Gastroesophageal sphincter (tissue), 4 donors: ENCODE results near the gene PXN. TPM values are rescaled to one million over a fixed set of nuclear protein-coding genes. Genes with fewer than 3 reads are reported as not detected.

ENCODE experiments used
- ATAC-seq: fragments of 150-250 bp; one replicate; pipeline ENCODE4 v1.9.1; 2016; ENCODE audit warnings: mild to moderate bottlenecking, moderate library complexity
- H3K27ac ChIP-seq, 4 donors: fragments of 200-600 bp; sonication (generic) in 3 of 4; 1 replicate in 3 of 4; 2 replicates in 1 of 4; pipeline ENCODE4 v1.5.1; 2016 to 2019
- H3K27me3 ChIP-seq: fragments of 200-600 bp; sonication (generic); one replicate; pipeline ENCODE4 v1.5.1; 2019
- H3K36me3 ChIP-seq, 2 donors: fragments of 200-600 bp; sonication (generic); one replicate each; pipeline ENCODE4 v1.5.1; 2019; ENCODE audit warnings: control low read depth in 1 of 2
- H3K4me1 ChIP-seq, 3 donors: fragments of 200-600 bp; sonication (generic); 1 replicate in 2 of 3; 2 replicates in 1 of 3; pipeline ENCODE4 v1.5.1; 2016 to 2019; ENCODE audit warnings: control low read depth in 2 of 3
- H3K4me3 ChIP-seq, 2 donors: fragments of 200-600 bp; sonication (generic); one replicate each; pipeline ENCODE4 v1.5.1; 2019; ENCODE audit warnings: mild to moderate bottlenecking in 1 of 2, moderate library complexity in 1 of 2
- H3K9me3 ChIP-seq, 3 donors: fragments of 200-600 bp; sonication (generic); one replicate each; pipeline ENCODE4 v1.5.1; 2017 to 2019; ENCODE audit warnings: control low read depth in 2 of 3
- CTCF ChIP-seq, 4 experiments: fragments of 200-600 bp in 2 of 4; fragments of 450-650 bp in 2 of 4; sonication (generic) in 1 of 4; IDR thresholded peaks; one replicate each; pipeline ENCODE4 v1.5.1; 2017 to 2019; ENCODE audit warnings: antibody characterized with exemption in 4 of 4, mild to moderate bottlenecking in 2 of 4, moderate library complexity in 2 of 4
- EP300 ChIP-seq: sonication (generic); formaldehyde crosslinking; IDR thresholded peaks from one replicate; pipeline ENCODE4 v1.6.1; 2017; ENCODE audit warnings: antibody characterized with exemption, mild to moderate bottlenecking
- POLR2A ChIP-seq, 2 donors: fragments of 450-650 bp; IDR thresholded peaks; one replicate each; pipeline ENCODE4 v1.6.1; 2017; ENCODE audit warnings: antibody characterized with exemption in 2 of 2, mild to moderate bottlenecking in 2 of 2, moderate library complexity in 1 of 2
- POLR2AphosphoS5 ChIP-seq: sonication (generic); formaldehyde crosslinking; IDR thresholded peaks from one replicate; pipeline ENCODE4 v1.6.1; 2017; ENCODE audit warnings: antibody characterized with exemption
- WGBS, 2 donors: methylation state at CpG; one replicate each; pipeline ENCODE4 v1.1.5; 2018; ENCODE audit warnings: low coverage in 1 of 2; 5-methylcytosine and 5-hydroxymethylcytosine counted together
- total RNA-seq, 4 donors: library from RNA; depleted of rRNA; stranded (reverse); fragments of >200 nt; gene quantifications; one replicate each; pipeline ENCODE4 v1.1.0, GENCODE V29; 2016

The PXN gene
- total RNA-seq, 4 donors from 2014 or later: 43.2 to 80.4 (median 59.4) TPM

DNA sequence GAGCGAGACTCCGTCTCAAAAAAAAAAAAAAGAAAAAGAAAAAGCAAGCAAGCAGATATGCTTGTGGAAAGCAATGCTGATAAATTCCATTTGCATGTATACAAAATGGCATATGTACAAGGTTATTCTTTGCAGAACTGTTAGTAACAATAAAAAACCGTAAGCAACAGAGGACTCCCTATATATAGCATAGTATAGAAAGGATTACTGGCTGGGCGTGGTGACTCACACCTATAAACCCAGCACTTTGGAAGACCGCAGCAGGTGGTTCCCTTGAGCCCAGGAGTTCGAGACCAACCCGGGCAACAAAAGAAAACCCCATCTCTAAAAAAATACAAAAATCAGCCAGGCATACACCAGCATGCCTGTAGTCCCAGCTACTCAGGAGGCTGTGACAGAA lies 84.6 kb downstream of the PXN start:
- WGBS, 2 donors: 85 to 87% methylated on average over 5 to 7 of the region's 7 CpGs
- no peak overlapping the region for H3K4me3 ChIP-seq

GRCh38 chr12:120175537-120175936 lies 90.0 kb downstream of the PXN start:
- WGBS, 2 donors: 80 to 89% methylated on average over 1 to 5 of the region's 11 CpGs
- Histone ChIP-seq H3K27me3 (no peaks in the 10 kb centered on the region), H3K9me3 (no peaks in the 10 kb centered on the region), H3K36me3 (peaks cover 0 to 100% of the 10 kb centered on the region in 2 donors), H3K4me1 (no peaks in the 10 kb centered on the region), H3K4me3 (no peak overlapping the region), H3K27ac (no peak overlapping the region)
- TF ChIP-seq CTCF (IDR thresholded peaks at IDR 0.05) (no peak), POLR2A (IDR thresholded peaks at IDR 0.05) (no peak), POLR2AphosphoS5 (no peak), EP300 (no peak)
- no peak for ATAC-seq

More for the DNA sequence above, 84.6 kb downstream of the PXN start:
- H3K27ac ChIP-seq: no peak overlapping the region
- peaks cover 0 to 99% of the 10 kb centered on the region in 2 donors for H3K36me3 ChIP-seq
- no peaks in the 10 kb centered on the region for H3K9me3 ChIP-seq
- H3K4me1 ChIP-seq: no peaks in the 10 kb centered on the region
- ATAC-seq: no peak
- no peaks in the 10 kb centered on the region for H3K27me3 ChIP-seq
- TF ChIP-seq POLR2A (IDR thresholded peaks at IDR 0.05) (no peak), CTCF (IDR thresholded peaks at IDR 0.05) (no peak), EP300 (no peak), POLR2AphosphoS5 (no peak)

DNA sequence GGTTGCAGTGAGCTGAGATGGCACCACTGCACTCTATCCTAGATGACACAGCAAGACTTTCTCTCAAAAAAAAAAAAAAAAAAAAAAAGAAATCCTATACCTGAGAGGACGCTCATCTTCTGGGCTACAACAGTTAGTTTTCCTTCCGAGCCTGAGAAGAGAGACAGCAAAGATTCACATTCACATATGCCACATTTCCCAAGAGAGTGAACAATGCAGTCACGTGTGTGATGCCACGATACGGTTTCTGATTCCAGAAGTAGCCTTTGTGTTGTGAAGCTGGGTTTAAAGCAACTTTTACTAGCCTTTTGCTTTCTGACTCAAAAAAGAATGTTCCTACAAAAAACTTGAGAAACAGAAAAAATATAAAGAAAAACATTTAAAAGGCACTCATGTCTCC lies 90.5 kb downstream of the PXN start:
- peaks cover 0 to 100% of the 10 kb centered on the region in 2 donors for H3K36me3 ChIP-seq
- WGBS, 2 donors: 90 to 97% methylated on average over 4 to 5 of the region's 5 CpGs

DNA sequence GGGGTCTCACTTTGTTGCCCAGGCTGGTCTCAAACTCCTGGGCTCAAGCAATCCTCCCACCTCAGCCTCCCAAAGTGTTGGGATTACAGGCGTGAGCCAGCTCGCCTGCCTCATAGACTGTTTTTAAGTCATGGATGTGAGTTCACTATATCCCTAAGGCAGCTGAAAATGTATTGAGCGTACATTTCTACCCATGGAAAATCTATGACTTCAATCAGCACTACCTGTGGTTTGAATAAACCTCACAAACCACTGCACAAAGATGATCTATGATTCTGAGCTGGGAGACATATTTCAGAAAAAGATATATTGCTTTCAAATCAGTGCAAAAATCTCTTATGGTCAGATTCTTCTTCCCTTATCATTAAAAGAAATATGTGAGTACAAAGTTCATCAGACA lies 93.5 kb downstream of the PXN start:
- TF ChIP-seq CTCF (IDR thresholded peaks at IDR 0.05) (no peak), POLR2A (IDR thresholded peaks at IDR 0.05) (no peak), EP300 (no peak), POLR2AphosphoS5 (no peak)
- H3K4me1 ChIP-seq: no peaks in the 10 kb centered on the region
- H3K27ac ChIP-seq: no peak overlapping the region
- no peaks in the 10 kb centered on the region for H3K27me3 ChIP-seq
- ATAC-seq: no peak
- H3K36me3 ChIP-seq: peaks cover 0 to 100% of the 10 kb centered on the region in 2 donors
- no peaks in the 10 kb centered on the region for H3K9me3 ChIP-seq
- H3K4me3 ChIP-seq: no peak overlapping the region
- 90 to 95% methylated on average over 3 of the region's 3 CpGs for WGBS, 2 donors

More for the DNA sequence above, 90.5 kb downstream of the PXN start:
- H3K4me3 ChIP-seq: no peak overlapping the region
- no peak for TF ChIP-seq POLR2AphosphoS5
- TF ChIP-seq POLR2A (IDR thresholded peaks at IDR 0.05): no peak
- no peak overlapping the region for H3K27ac ChIP-seq
- no peak for ATAC-seq
- H3K27me3 ChIP-seq: no peaks in the 10 kb centered on the region
- no peaks in the 10 kb centered on the region for H3K4me1 ChIP-seq
- H3K9me3 ChIP-seq: no peaks in the 10 kb centered on the region

GRCh38 chr12:120170631-120171030 lies 94.9 kb downstream of the PXN start:
- Histone ChIP-seq H3K4me3 (no peak overlapping the region), H3K4me1 (no peaks in the 10 kb centered on the region), H3K27me3 (no peaks in the 10 kb centered on the region), H3K36me3 (peaks cover 0 to 100% of the 10 kb centered on the region in 2 donors), H3K27ac (no peak overlapping the region), H3K9me3 (no peaks in the 10 kb centered on the region)
- ATAC-seq: no peak
- 89 to 93% methylated on average over 3 to 5 of the region's 7 CpGs for WGBS, 2 donors
- TF ChIP-seq POLR2A (IDR thresholded peaks at IDR 0.05): no peak
- no peak for TF ChIP-seq EP300
- no peak for TF ChIP-seq CTCF (IDR thresholded peaks at IDR 0.05)
